CD4-positive, alpha-beta T cell treated with Interleukin-21 for 1 hour (primary cell): Measurements from ENCODE around the gene WDR12.
A peak's percentile ranks its signal among the peaks of the same experiment; 100 is the strongest.
"Not testable (repeated sequence)": the region's sequence is repeated elsewhere in the genome, so short reads cannot be mapped to it uniquely, and the experiment has no call there.

ENCODE experiments used
- DNase-seq: peaks from one replicate; pipeline ENCODE4 v3.0.0-alpha.2; 2020

WDR12 gene

GRCh38 chr2:202911512-202912341 is at the start of gene WDR12, which contains the start of gene CARF:
Gene WDR12, minus strand, starts transcription at chr2:202911673. Its CDS starts 197 bp downstream, at chr2:202911476.
Gene CARF, plus strand, starts transcription at chr2:202912275. Its CDS starts 29,628 bp downstream, at chr2:202941903.
- peak; percentile 91 for DNase-seq

DNA sequence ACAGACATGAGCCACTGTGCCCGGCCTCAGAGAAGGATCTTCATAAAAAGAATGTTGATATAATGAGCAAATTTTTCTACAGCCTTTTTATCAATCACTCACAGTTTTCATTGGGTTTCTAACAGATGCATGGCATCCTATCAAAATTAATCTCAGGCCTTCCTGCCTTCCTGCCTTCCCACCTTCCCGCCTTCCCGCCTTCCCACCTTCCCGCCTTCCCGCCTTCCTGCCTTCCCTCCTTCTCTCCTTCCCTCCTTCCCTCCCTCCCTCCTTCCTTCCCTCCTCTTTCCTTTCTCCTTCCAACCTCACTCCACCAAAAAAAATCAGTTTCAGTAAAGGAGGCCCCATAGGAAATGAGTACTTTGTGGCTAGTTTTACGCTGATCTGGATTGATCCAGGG is 49.1 kb upstream of the WDR12 start:
- DNase-seq, result no peak

- DNase-seq, result no peak
Observed at GRCh38 chr2:202950592-202950991, 39.1 kb upstream of the WDR12 start.

- not testable (repeated sequence) for DNase-seq
Observed at GRCh38 chr2:202949333-202949732, 37.9 kb upstream of the WDR12 start.

GRCh38 chr2:202945497-202945896 is 34.0 kb upstream of the WDR12 start:
- DNase-seq, result no peak

GRCh38 chr2:202944816-202945215 is 33.3 kb upstream of the WDR12 start:
- DNase-seq, result no peak

DNA sequence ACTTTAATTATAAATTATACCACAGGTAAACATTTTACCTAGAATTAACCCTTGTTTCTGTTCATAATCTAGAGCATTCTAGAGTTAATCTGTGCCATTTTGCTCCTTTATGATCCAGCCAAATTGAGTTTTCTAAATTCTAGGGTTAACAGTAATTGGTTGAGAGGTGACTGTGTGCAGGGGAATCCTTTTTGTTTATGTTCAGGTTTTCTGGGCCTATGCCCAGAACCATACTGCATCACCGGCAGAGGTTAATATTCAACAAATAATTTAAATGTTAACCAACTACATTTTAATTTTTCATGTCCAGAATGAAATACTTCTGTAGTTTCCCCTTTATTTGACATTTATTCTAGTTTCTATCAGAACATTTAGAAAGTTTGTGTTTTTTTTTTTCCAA is 32.9 kb upstream of the WDR12 start:
- no peak for DNase-seq

DNA sequence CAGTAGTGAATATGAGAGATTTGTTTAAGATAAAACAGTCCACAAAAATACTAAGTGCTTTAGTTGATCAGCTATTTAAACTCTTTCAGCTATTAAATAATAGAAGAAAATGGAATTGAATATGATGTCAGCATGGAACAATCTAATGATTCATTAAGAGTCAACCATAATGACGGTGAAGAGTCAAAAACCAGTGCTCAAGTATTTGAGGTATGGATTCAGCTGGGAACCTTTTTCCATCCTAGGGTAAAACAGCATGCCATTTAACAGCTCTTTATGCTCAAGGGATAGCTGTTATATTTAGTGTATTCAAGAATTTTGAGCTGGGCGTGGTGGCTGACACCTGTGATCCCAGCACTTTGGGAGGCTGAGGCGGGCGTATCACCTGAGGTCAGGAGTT is 30.3 kb upstream of the WDR12 start:
- DNase-seq, result no peak

DNA sequence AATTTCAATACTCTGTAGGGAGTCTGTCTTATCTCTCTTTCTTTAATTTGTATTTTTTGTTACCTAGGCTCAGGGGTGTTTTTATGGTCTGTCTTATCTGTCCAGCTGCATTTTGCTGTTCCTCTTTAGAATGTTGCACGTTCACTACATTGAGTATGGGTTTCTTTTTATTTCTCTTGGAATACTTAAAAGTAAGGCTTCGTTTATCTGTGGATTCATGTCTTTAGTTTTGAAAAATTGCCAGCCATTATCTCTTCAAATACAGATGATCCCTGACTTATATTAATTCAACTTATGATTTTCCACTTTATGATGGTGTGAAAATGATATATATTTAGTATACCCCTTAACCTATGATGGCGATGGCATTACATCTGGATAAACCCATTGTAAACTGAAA is 27.5 kb upstream of the WDR12 start:
- DNase-seq, result no peak

GRCh38 chr2:202934456-202934855 is 23.0 kb upstream of the WDR12 start:
- DNase-seq, result no peak

GRCh38 chr2:202933958-202934357 is 22.5 kb upstream of the WDR12 start:
- DNase-seq, result no peak

- DNase-seq, result no peak
Observed at GRCh38 chr2:202933139-202933510, 21.7 kb upstream of the WDR12 start.

GRCh38 chr2:202932425-202933138 is 21.1 kb upstream of the WDR12 start:
- DNase-seq, result no peak

- DNase-seq, result no peak
Observed at GRCh38 chr2:202918860-202919259, 7.4 kb upstream of the WDR12 start.

- peak; percentile 19 for DNase-seq
Observed at GRCh38 chr2:202912342-202913201, 1.1 kb upstream of the WDR12 start.

DNA sequence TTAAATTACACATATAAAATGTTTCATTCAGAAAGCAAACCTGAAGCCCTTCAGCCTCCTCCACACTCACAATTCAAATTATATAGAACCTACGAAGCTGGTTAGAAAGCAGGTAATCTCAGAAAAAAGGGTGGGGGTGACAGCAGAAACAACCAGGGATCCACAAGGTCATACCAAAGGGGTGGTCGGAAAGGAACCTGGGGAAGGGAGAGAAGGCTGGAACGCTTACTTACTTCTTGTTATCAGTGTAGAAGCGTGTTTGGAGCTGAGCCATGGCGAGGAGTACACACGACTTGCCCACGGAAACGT is 316 bp downstream of the WDR12 start:
- no peak for DNase-seq

- no peak for DNase-seq
Observed at GRCh38 chr2:202910698-202911097, 775 bp downstream of the WDR12 start.

- DNase-seq, result not testable (repeated sequence)
Observed at GRCh38 chr2:202910250-202910649, 1.2 kb downstream of the WDR12 start.

DNA sequence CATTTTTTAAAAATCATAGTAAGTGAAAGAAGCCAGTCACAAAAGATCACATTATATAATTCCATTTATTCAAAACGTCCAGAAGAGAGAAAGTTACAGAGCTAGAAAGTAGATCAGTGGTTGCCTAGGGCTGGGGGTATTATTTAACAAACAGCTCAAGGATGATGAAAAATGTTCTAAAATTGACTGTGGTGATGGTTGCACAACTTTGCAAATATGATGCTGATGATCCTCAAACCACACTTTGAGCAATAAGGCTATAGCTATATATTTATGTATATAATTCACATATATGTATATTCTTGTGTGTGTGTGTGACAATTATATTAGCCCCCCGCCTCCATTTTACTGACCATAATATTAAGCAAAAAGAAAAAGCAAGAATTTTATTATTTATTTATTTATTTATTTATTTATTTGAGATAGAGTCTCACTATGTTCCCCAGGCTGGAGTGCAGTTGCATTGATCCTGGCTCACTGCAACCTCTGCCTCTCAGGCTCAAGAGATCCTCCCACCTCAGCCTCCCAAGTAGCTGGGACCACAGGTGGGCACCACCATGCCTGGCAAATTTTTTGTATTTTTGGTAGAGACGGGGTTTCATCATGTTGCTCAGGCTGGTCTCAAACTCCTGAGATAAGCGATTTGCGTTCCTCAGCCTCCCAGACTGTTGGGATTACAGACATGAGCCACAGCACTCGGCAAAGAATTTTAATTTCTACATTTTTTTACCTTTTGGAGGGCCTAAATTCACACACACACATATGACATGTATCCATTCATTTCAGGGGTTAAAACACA is 1.9 kb downstream of the WDR12 start:
- no peak for DNase-seq

GRCh38 chr2:202908186-202908585 is 3.3 kb downstream of the WDR12 start:
- no peak for DNase-seq

GRCh38 chr2:202905507-202905906 is 6.0 kb downstream of the WDR12 start:
- not testable (repeated sequence) for DNase-seq

DNA sequence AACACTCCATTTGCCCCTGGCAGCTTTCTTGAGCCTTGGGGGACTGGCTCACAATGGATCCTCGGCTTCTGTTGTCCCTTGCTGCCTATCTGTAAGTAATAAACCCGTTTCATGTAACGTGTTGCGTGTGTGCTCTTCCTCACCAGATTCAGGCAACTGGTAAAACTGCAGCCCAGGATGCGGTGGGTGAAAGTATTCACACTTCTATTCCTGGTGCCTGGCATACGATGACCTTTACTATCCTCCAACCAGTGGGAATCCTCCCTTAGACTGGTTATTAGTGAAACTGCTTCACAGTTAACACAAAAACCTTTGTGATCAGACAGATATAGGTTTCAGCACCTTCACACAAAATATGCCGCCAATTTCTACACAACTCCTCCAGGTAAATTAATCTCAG is 26.3 kb downstream of the WDR12 start:
- DNase-seq, result no peak
